SK-N-SH treated with all-trans-retinoic acid at 6 μM for 48 hours (cell line): Measurements from ENCODE around the gene SLC5A10.

ENCODE experiments used
- ATAC-seq: fragments of 200-7000 bp; cut with Tn5 transposase; 3 replicates; pipeline ENCODE4 v1.9.1; 2020; ENCODE audit warnings: mild to moderate bottlenecking, moderate library complexity
- ARNTL ChIP-seq: fragments of 450-650 bp; formaldehyde crosslinking; IDR thresholded peaks from 2 replicates; pipeline ENCODE4 v1.5.0; 2020; ENCODE audit warnings: low read depth, mild to moderate bottlenecking, moderate library complexity, borderline replicate concordance
- BACH2 ChIP-seq: fragments of 250-450 bp; sonication (Bioruptor Pico); IDR thresholded peaks from 2 replicates; pipeline ENCODE4 v1.9.0; 2021; ENCODE audit warnings: mild to moderate bottlenecking, borderline replicate concordance
- CSDC2 ChIP-seq: fragments of 250-450 bp; sonication (Bioruptor Pico); IDR thresholded peaks from 2 replicates; pipeline ENCODE4 v1.5.0; 2020; ENCODE audit warnings: mild to moderate bottlenecking, moderate library complexity
- ESRRG ChIP-seq: fragments of 250-450 bp; sonication (Bioruptor Pico); IDR thresholded peaks from 2 replicates; pipeline ENCODE4 v1.6.1; 2021; ENCODE audit warnings: mild to moderate bottlenecking
- ISL1 ChIP-seq: fragments of 250-450 bp; sonication (Bioruptor Pico); IDR thresholded peaks from 2 replicates; pipeline ENCODE4 v2.1.2; 2022; ENCODE audit warnings: mild to moderate bottlenecking, moderate library complexity
- OSR1 ChIP-seq: fragments of 250-450 bp; sonication (Bioruptor Pico); IDR thresholded peaks from 2 replicates; pipeline ENCODE4 v1.8.0; 2022; ENCODE audit warnings: moderate library complexity, mild to moderate bottlenecking, inconsistent platforms
- PPARA ChIP-seq: fragments of 250-450 bp; sonication (Bioruptor Pico); IDR thresholded peaks from 2 replicates; pipeline ENCODE4 v1.5.0; 2020; ENCODE audit warnings: mild to moderate bottlenecking, borderline replicate concordance
- RARB ChIP-seq: fragments of 250-450 bp; sonication (Bioruptor Pico); IDR thresholded peaks from 2 replicates; pipeline ENCODE4 v1.8.0; 2021; ENCODE audit warnings: mild to moderate bottlenecking, moderate library complexity
- SNAI2 ChIP-seq: fragments of 250-450 bp; sonication (Bioruptor Pico); IDR thresholded peaks from 2 replicates; pipeline ENCODE4 v1.5.0; 2020; ENCODE audit warnings: mild to moderate bottlenecking, moderate library complexity
- TCF4 ChIP-seq: fragments of 250-450 bp; sonication (Bioruptor Pico); IDR thresholded peaks from 2 replicates; pipeline ENCODE4 v1.8.0; 2021; ENCODE audit warnings: mild to moderate bottlenecking, moderate library complexity, borderline replicate concordance
- TOX ChIP-seq: fragments of 250-450 bp; sonication (Bioruptor Pico); IDR thresholded peaks from 2 replicates; pipeline ENCODE4 v1.8.0; 2021; ENCODE audit warnings: mild to moderate bottlenecking, moderate library complexity, borderline replicate concordance
- ZC3H10 ChIP-seq: fragments of 250-450 bp; sonication (Bioruptor Pico); IDR thresholded peaks from 2 replicates; pipeline ENCODE4 v1.5.1; 2021; ENCODE audit warnings: mild to moderate bottlenecking, moderate library complexity
- ZFP3 ChIP-seq: fragments of 250-450 bp; sonication (Bioruptor Pico); IDR thresholded peaks from 2 replicates; pipeline ENCODE4 v1.5.0; 2020; ENCODE audit warnings: mild to moderate bottlenecking, moderate library complexity
- ZFP30 ChIP-seq: fragments of 450-650 bp; formaldehyde crosslinking; IDR thresholded peaks from 2 replicates; pipeline ENCODE4 v1.5.0; 2022; ENCODE audit warnings: mild to moderate bottlenecking, moderate library complexity
- ZNF565 ChIP-seq: fragments of 450-650 bp; formaldehyde crosslinking; conservative IDR thresholded peaks from 2 replicates; pipeline ENCODE4 v1.5.0; 2020; ENCODE audit warnings: low read depth, mild to moderate bottlenecking, moderate library complexity
- ZNF70 ChIP-seq: fragments of 450-650 bp; formaldehyde crosslinking; IDR thresholded peaks from 2 replicates; pipeline ENCODE4 v1.5.0; 2020; ENCODE audit warnings: mild to moderate bottlenecking, moderate library complexity
- ZNF8 ChIP-seq: fragments of 450-650 bp; formaldehyde crosslinking; IDR thresholded peaks from 2 replicates; pipeline ENCODE4 v1.5.0; 2020; ENCODE audit warnings: mild to moderate bottlenecking, moderate library complexity
- TF ChIP-seq, protein P1 (sequence below): fragments of 250-450 bp; sonication (Bioruptor Pico); IDR thresholded peaks from 2 replicates; pipeline ENCODE4 v1.5.1; 2020; ENCODE audit warnings: low read depth, mild to moderate bottlenecking, moderate library complexity
- TF ChIP-seq, protein P2 (sequence below): fragments of 250-450 bp; sonication (Bioruptor Pico); IDR thresholded peaks from 2 replicates; pipeline ENCODE4 v1.8.0; 2020; ENCODE audit warnings: mild to moderate bottlenecking, moderate library complexity, borderline replicate concordance
- TF ChIP-seq, protein P3 (sequence below): fragments of 250-450 bp; sonication (Bioruptor Pico); IDR thresholded peaks from 2 replicates; pipeline ENCODE4 v1.8.0; 2021; ENCODE audit warnings: low read depth, mild to moderate bottlenecking, moderate library complexity, borderline replicate concordance
- TF ChIP-seq, protein P4 (sequence below): fragments of 250-450 bp; sonication (Bioruptor Pico); IDR thresholded peaks from 2 replicates; pipeline ENCODE4 v1.5.0; 2020; ENCODE audit warnings: mild to moderate bottlenecking, moderate library complexity
- TF ChIP-seq, protein P5 (sequence below): fragments of 250-450 bp; sonication (Bioruptor Pico); IDR thresholded peaks from 2 replicates; pipeline ENCODE4 v1.5.1; 2021; ENCODE audit warnings: mild to moderate bottlenecking, moderate library complexity

Gene SLC5A10

DNA sequence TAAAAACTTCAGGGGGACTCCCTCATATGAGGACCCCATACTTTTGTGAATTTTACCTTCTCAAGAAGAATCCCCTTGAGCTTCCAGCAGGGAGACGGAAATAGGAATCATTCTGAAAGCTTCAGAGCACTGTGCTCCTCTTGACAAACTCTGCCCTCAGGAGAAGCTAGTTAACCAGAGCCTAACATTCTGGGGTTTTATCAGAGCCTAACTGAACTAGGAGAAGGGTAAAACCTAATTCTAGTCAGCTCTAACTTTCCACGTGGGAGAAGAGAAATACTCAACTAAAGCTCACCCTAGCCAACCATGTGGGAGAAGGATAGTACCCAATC, 13.3 kb upstream of the SLC5A10 start (continued):
- TF ChIP-seq TOX (CRISPR knock-in tag) (no peak), ZNF8 (CRISPR knock-in tag) (no peak)

DNA sequence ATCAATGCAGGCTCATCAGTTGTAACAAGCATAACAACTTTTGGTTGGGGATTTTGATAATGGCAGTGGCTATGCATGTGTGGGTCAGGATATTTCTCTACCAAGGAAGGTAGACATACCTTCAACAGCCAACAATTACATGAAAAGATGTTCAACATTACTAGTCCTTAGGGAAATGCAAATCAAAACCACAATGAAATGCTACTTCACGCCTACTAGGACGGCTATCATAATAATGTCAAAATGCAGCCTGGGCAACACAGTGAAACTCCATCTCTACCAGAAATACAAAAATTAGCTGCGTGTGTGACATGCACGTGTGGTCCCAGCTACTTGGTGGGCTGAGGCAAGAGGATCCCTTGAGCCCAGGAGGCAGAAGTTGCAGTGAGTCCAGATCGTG, 7.3 kb upstream of the SLC5A10 start:
- ATAC-seq = no peak
- TF ChIP-seq, protein P1, sequence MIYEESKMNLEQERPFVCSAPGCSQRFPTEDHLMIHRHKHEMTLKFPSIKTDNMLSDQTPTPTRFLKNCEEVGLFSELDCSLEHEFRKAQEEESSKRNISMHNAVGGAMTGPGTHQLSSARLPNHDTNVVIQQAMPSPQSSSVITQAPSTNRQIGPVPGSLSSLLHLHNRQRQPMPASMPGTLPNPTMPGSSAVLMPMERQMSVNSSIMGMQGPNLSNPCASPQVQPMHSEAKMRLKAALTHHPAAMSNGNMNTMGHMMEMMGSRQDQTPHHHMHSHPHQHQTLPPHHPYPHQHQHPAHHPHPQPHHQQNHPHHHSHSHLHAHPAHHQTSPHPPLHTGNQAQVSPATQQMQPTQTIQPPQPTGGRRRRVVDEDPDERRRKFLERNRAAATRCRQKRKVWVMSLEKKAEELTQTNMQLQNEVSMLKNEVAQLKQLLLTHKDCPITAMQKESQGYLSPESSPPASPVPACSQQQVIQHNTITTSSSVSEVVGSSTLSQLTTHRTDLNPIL (CRISPR knock-in tag) = no peak
- no peak for TF ChIP-seq BACH2 (CRISPR knock-in tag)
- no peak for TF ChIP-seq PPARA (CRISPR knock-in tag)
- no peak for TF ChIP-seq SNAI2 (CRISPR knock-in tag)
- no peak for TF ChIP-seq ISL1 (CRISPR knock-in tag)
- no peak for TF ChIP-seq ZNF70 (CRISPR knock-in tag)
- no peak for TF ChIP-seq ESRRG (CRISPR knock-in tag)
- no peak for TF ChIP-seq OSR1 (CRISPR knock-in tag)
- TF ChIP-seq ZFP30 (CRISPR knock-in tag) = no peak
- TF ChIP-seq RARB = no peak
- no peak for TF ChIP-seq ZC3H10 (CRISPR knock-in tag)
- TF ChIP-seq, protein P2, sequence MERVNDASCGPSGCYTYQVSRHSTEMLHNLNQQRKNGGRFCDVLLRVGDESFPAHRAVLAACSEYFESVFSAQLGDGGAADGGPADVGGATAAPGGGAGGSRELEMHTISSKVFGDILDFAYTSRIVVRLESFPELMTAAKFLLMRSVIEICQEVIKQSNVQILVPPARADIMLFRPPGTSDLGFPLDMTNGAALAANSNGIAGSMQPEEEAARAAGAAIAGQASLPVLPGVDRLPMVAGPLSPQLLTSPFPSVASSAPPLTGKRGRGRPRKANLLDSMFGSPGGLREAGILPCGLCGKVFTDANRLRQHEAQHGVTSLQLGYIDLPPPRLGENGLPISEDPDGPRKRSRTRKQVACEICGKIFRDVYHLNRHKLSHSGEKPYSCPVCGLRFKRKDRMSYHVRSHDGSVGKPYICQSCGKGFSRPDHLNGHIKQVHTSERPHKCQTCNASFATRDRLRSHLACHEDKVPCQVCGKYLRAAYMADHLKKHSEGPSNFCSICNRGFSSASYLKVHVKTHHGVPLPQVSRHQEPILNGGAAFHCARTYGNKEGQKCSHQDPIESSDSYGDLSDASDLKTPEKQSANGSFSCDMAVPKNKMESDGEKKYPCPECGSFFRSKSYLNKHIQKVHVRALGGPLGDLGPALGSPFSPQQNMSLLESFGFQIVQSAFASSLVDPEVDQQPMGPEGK = no peak
- TF ChIP-seq ZFP3 (CRISPR knock-in tag) = no peak
- TF ChIP-seq TCF4 (CRISPR knock-in tag) = no peak
- TF ChIP-seq, protein P3, sequence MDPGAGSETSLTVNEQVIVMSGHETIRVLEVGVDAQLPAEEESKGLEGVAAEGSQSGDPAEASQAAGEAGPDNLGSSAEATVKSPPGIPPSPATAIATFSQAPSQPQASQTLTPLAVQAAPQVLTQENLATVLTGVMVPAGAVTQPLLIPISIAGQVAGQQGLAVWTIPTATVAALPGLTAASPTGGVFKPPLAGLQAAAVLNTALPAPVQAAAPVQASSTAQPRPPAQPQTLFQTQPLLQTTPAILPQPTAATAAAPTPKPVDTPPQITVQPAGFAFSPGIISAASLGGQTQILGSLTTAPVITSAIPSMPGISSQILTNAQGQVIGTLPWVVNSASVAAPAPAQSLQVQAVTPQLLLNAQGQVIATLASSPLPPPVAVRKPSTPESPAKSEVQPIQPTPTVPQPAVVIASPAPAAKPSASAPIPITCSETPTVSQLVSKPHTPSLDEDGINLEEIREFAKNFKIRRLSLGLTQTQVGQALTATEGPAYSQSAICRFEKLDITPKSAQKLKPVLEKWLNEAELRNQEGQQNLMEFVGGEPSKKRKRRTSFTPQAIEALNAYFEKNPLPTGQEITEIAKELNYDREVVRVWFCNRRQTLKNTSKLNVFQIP (CRISPR knock-in tag) = no peak
- TF ChIP-seq ARNTL (CRISPR knock-in tag) = no peak
- no peak for TF ChIP-seq ZNF565 (CRISPR knock-in tag)

DNA sequence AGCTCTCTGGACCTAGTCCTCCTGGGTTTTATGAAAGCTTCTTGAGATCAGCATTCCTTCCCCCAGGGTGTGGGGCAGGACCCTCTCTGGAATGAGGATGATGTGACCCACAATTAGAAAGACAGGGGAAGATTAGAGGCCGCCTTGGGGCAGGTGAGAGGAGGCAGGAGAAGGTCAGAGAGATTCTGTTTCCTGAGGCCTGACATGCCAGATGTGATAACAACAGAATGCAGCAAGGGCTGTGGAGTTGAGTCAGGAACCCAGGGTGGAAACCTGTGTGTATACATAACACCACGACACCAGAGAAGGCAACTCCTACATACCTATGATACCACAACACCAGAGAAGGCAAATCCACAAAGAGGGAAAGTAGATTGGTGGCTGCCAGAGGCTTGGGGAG, 5.4 kb upstream of the SLC5A10 start:
- ATAC-seq = no peak
- TF ChIP-seq OSR1 (CRISPR knock-in tag) (no peak), PPARA (CRISPR knock-in tag) (no peak), CSDC2 (CRISPR knock-in tag) (no peak), ZNF565 (CRISPR knock-in tag) (no peak), TCF4 (CRISPR knock-in tag) (no peak)
- TF ChIP-seq, protein P4, sequence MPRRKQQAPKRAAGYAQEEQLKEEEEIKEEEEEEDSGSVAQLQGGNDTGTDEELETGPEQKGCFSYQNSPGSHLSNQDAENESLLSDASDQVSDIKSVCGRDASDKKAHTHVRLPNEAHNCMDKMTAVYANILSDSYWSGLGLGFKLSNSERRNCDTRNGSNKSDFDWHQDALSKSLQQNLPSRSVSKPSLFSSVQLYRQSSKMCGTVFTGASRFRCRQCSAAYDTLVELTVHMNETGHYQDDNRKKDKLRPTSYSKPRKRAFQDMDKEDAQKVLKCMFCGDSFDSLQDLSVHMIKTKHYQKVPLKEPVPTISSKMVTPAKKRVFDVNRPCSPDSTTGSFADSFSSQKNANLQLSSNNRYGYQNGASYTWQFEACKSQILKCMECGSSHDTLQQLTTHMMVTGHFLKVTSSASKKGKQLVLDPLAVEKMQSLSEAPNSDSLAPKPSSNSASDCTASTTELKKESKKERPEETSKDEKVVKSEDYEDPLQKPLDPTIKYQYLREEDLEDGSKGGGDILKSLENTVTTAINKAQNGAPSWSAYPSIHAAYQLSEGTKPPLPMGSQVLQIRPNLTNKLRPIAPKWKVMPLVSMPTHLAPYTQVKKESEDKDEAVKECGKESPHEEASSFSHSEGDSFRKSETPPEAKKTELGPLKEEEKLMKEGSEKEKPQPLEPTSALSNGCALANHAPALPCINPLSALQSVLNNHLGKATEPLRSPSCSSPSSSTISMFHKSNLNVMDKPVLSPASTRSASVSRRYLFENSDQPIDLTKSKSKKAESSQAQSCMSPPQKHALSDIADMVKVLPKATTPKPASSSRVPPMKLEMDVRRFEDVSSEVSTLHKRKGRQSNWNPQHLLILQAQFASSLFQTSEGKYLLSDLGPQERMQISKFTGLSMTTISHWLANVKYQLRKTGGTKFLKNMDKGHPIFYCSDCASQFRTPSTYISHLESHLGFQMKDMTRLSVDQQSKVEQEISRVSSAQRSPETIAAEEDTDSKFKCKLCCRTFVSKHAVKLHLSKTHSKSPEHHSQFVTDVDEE (CRISPR knock-in tag) = no peak

DNA sequence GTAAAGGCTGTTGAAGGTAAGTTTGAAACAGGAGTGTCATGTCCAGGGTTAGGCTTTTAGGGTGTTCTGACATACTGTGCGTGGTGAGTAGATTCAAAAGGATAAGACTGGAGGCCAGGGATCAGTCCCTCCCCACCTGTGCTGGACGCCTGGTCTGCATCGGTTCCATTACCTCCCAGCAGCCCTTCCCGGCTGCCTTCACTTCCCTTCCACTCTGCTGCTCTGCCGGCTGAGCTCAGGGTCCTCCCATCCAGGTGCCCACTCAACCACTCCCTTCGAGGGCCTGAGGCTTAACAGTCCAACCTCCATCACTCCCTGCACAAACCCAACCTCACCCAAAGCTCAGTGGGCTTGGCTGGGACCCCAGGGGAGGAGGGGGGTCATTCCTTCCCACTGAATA, 4.1 kb upstream of the SLC5A10 start:
- no peak for ATAC-seq
- TF ChIP-seq, protein P5, sequence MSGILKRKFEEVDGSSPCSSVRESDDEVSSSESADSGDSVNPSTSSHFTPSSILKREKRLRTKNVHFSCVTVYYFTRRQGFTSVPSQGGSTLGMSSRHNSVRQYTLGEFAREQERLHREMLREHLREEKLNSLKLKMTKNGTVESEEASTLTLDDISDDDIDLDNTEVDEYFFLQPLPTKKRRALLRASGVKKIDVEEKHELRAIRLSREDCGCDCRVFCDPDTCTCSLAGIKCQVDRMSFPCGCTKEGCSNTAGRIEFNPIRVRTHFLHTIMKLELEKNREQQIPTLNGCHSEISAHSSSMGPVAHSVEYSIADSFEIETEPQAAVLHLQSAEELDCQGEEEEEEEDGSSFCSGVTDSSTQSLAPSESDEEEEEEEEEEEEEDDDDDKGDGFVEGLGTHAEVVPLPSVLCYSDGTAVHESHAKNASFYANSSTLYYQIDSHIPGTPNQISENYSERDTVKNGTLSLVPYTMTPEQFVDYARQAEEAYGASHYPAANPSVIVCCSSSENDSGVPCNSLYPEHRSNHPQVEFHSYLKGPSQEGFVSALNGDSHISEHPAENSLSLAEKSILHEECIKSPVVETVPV (CRISPR knock-in tag) = no peak
- TF ChIP-seq ZNF8 (CRISPR knock-in tag) (no peak), ZFP3 (CRISPR knock-in tag) (no peak), CSDC2 (CRISPR knock-in tag) (no peak), ZFP30 (CRISPR knock-in tag) (no peak), ZC3H10 (CRISPR knock-in tag) (no peak), ARNTL (CRISPR knock-in tag) (no peak), SNAI2 (CRISPR knock-in tag) (no peak), ZNF565 (CRISPR knock-in tag) (no peak), ESRRG (CRISPR knock-in tag) (no peak), BACH2 (CRISPR knock-in tag) (no peak), ISL1 (CRISPR knock-in tag) (no peak)
- TF ChIP-seq, protein P4 (CRISPR knock-in tag) = no peak
- TF ChIP-seq, protein P2 = no peak
